CD4-positive, alpha-beta T cell treated with Interleukin-2 at 100 ng/mL for 4 hours (primary cell): Measurements from ENCODE around the gene DGKQ.

Experiments
- DNase-seq: peaks from one replicate; pipeline ENCODE4 v3.0.0-alpha.2; 2020; ENCODE audit warnings: low spot score

Gene DGKQ

GRCh38 chr4:960636-961350 lies 12.6 kb downstream of the DGKQ start:
- DNase-seq: no peak

- DNase-seq: no peak
Measured at GRCh38 chr4:960140-960635, 13.2 kb downstream of the DGKQ start.

GRCh38 chr4:959338-960139 lies 13.8 kb downstream of the DGKQ start:
- DNase-seq: no peak

- DNase-seq: no peak
Measured at GRCh38 chr4:958696-959337, 14.6 kb downstream of the DGKQ start.

GRCh38 chr4:958314-958665 lies 15.1 kb downstream of the DGKQ start:
- DNase-seq: no peak

- no peak for DNase-seq
Measured at GRCh38 chr4:957581-958313, 15.6 kb downstream of the DGKQ start.

- no peak for DNase-seq
Measured at GRCh38 chr4:957231-957580, 16.2 kb downstream of the DGKQ start.

- DNase-seq: no peak
Measured at GRCh38 chr4:956531-957230, 16.7 kb downstream of the DGKQ start.

GRCh38 chr4:955931-956381 lies 17.4 kb downstream of the DGKQ start:
- no peak for DNase-seq

GRCh38 chr4:955161-955921 lies 18.0 kb downstream of the DGKQ start:
- no peak for DNase-seq

- no peak for DNase-seq
Measured at GRCh38 chr4:954211-955020, 19.0 kb downstream of the DGKQ start.

GRCh38 chr4:953574-953915 lies 19.8 kb downstream of the DGKQ start:
- no peak for DNase-seq

GRCh38 chr4:952881-953573 lies 20.3 kb downstream of the DGKQ start:
- no peak for DNase-seq

GRCh38 chr4:951594-952468 lies 21.5 kb downstream of the DGKQ start:
- no peak for DNase-seq

- DNase-seq: no peak
Measured at GRCh38 chr4:951186-951585, 22.2 kb downstream of the DGKQ start.

GRCh38 chr4:950136-951020 lies 23.0 kb downstream of the DGKQ start:
- DNase-seq: no peak

GRCh38 chr4:949656-950055 lies 23.7 kb downstream of the DGKQ start:
- DNase-seq: no peak

- DNase-seq: no peak
Measured at GRCh38 chr4:948936-949300, 24.5 kb downstream of the DGKQ start.
